Gastrocnemius medialis (tissue), 4 donors: ENCODE measurements around the gene SLC5A2.

Experiments used
- CTCF ChIP-seq, 5 experiments: fragments of 450-650 bp in 3 of 5; fragments of 200-600 bp in 2 of 5; sonication (generic) in 2 of 5; IDR thresholded peaks in 4 of 5; conservative IDR thresholded peaks in 1 of 5; 1 replicate in 4 of 5; 2 replicates in 1 of 5; pipeline ENCODE4 v1.5.1; 2016 to 2019; ENCODE audit warnings: antibody characterized with exemption in 5 of 5, mild to moderate bottlenecking in 3 of 5, moderate library complexity in 3 of 5
- POLR2A ChIP-seq, 2 donors: fragments of 450-650 bp; IDR thresholded peaks; one replicate each; pipeline ENCODE4 v1.6.1; 2017; ENCODE audit warnings: antibody characterized with exemption in 2 of 2, mild to moderate bottlenecking in 2 of 2, moderate library complexity in 2 of 2

GRCh38 chr16:31438414-31438813 lies 44.5 kb upstream of the SLC5A2 start:
- TF ChIP-seq POLR2A (IDR thresholded peaks at IDR 0.05) (no peak), CTCF (IDR thresholded peaks at IDR 0.05 in 4 of 5, conservative IDR thresholded peaks at IDR 0.05 in 1 of 5) (no peak)
